Measurements from ENCODE around the gene IL1RAP. TPM values are rescaled to one million over a fixed set of nuclear protein-coding genes. Genes with fewer than 3 reads are reported as not detected.

IL1RAP gene
- total RNA-seq, 1 donor from 2014 or later = 15.0 TPM

DNA sequence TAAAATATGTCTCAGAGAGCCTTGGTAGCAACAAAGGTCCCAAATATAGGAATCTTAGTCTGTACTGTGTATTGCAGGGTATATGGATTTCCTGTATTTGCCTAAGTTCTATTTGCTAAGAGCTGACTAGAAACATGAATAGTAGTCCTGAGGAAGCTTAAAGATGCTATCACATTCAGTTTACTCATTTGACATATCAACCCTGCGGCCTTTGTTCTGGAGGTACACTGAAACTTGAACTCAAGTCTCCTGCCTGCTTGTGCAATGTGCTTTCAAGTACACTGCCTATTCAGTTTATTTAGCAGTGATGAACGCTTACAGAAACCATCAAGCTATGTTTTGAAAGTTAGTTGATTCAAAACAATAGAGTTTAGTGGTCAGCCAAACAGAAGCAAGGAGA lies 21.1 kb downstream of the IL1RAP start:
- DNase-seq (ENCODE audit: low spot score in 2 of 2, unreplicated experiment in 2 of 2) = no peak
- H3K36me3 Mint-ChIP-seq = no peaks in the 10 kb centered on the region
- H3K4me1 Mint-ChIP-seq = peaks cover 45% of the 10 kb centered on the region
- TF ChIP-seq, protein P1, sequence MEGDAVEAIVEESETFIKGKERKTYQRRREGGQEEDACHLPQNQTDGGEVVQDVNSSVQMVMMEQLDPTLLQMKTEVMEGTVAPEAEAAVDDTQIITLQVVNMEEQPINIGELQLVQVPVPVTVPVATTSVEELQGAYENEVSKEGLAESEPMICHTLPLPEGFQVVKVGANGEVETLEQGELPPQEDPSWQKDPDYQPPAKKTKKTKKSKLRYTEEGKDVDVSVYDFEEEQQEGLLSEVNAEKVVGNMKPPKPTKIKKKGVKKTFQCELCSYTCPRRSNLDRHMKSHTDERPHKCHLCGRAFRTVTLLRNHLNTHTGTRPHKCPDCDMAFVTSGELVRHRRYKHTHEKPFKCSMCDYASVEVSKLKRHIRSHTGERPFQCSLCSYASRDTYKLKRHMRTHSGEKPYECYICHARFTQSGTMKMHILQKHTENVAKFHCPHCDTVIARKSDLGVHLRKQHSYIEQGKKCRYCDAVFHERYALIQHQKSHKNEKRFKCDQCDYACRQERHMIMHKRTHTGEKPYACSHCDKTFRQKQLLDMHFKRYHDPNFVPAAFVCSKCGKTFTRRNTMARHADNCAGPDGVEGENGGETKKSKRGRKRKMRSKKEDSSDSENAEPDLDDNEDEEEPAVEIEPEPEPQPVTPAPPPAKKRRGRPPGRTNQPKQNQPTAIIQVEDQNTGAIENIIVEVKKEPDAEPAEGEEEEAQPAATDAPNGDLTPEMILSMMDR (IDR thresholded peaks at IDR 0.05; ENCODE audit: unreplicated experiment) = no peak
- no peaks in the 10 kb centered on the region for H3K9me3 Mint-ChIP-seq
- no peaks in the 10 kb centered on the region for H3K27me3 Mint-ChIP-seq (ENCODE audit: low read depth)
- H3K27ac Mint-ChIP-seq = no peak overlapping the region
- H3K4me3 Mint-ChIP-seq = no peak overlapping the region

DNA sequence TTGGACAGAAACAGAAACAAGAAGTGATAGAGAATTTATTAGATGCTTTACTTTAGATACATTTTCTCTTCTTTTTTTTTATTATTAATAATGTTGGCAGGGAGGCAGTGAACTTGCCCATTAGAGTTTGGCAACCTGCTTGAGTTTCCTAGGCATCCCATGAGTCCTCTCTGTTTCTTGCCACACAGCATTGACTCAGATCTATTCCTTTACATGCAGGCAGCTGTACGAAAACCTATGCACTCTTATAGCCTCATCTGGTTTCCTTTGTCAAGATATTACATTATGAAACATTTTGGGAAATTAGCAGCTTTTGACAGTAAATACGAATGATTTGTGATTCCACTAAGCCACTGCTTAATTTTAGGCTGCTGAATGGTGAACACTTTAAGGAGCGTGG lies 23.3 kb downstream of the IL1RAP start:
- Mint-ChIP-seq H3K4me1 (peaks cover 38% of the 10 kb centered on the region), H3K27me3 (ENCODE audit: low read depth) (no peaks in the 10 kb centered on the region), H3K27ac (no peak overlapping the region), H3K4me3 (no peak overlapping the region), H3K36me3 (no peaks in the 10 kb centered on the region), H3K9me3 (no peaks in the 10 kb centered on the region)
- no peak for DNase-seq (ENCODE audit: low spot score in 2 of 2, unreplicated experiment in 2 of 2)
- TF ChIP-seq, protein P1 (IDR thresholded peaks at IDR 0.05; ENCODE audit: unreplicated experiment) = no peak

DNA sequence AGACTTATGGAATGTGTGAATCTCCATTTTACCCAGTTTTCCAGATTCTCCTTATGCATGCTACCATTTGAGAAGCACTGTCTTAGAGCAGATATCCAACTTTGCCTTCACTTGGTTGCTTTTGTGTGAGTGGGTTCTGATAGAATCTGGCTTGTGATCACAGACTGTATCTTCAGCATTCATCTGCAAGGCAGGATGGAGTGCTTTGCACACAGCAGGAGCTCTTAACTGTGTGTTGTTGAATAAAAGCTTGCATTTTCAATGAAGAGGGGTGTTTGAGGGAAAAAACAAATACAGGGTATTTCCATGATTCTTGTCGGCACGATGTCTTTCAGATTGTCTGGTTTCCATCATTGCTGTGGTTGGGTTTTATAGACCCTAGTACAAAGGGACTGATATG lies 24.4 kb downstream of the IL1RAP start:
- Mint-ChIP-seq H3K27ac (no peak overlapping the region), H3K27me3 (ENCODE audit: low read depth) (peaks cover under 1% of the 10 kb centered on the region), H3K36me3 (no peaks in the 10 kb centered on the region), H3K4me3 (no peak overlapping the region), H3K4me1 (peaks cover 29% of the 10 kb centered on the region), H3K9me3 (no peaks in the 10 kb centered on the region)
- TF ChIP-seq, protein P1 (IDR thresholded peaks at IDR 0.05; ENCODE audit: unreplicated experiment) = no peak
- no peak for DNase-seq (ENCODE audit: low spot score in 2 of 2, unreplicated experiment in 2 of 2)

DNA sequence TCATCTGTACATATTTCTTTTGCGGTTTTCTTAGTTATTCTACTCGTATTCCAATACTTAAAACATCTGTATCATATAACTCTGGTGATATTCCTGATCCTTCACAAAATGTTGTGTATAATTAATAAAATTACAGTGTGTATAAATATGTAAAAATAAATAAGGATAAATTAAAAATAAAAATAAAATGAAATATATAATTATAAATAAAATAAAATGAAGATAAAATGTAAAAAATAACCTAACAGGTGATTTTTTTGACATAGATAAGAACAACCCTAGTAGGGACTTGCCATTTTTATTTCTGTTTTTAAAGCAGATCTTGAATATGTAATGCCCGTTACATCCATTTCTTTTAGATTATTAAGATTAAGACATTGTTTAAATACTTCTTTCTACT lies 25.6 kb downstream of the IL1RAP start:
- Mint-ChIP-seq H3K36me3 (no peaks in the 10 kb centered on the region), H3K27ac (no peak overlapping the region), H3K4me3 (no peak overlapping the region), H3K4me1 (peaks cover 17% of the 10 kb centered on the region), H3K9me3 (no peaks in the 10 kb centered on the region), H3K27me3 (ENCODE audit: low read depth) (peaks cover 4% of the 10 kb centered on the region)
- TF ChIP-seq, protein P1 (IDR thresholded peaks at IDR 0.05; ENCODE audit: unreplicated experiment) = no peak
- no peak for DNase-seq (ENCODE audit: low spot score in 2 of 2, unreplicated experiment in 2 of 2)

DNA sequence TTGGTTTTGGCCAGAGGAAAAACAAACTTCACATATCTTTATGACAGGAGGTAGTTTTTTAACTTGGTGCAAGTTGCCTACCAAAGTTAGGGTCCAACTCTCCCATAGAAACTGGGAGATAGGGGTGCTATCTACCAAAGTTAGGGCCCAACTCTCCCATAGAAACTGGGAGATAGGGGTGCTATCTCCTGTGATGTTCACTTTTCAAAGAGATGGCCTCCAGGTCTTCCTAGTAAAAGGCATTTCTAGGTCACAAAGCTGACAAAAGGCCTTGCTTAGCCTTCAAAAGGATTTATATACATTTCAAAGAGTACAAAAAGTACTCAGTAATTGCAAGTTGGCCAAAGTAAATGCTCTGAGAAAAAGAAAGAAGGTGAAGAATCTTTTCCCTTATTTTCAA lies 27.1 kb downstream of the IL1RAP start:
- no peaks in the 10 kb centered on the region for H3K9me3 Mint-ChIP-seq
- peaks cover 4% of the 10 kb centered on the region for H3K27me3 Mint-ChIP-seq (ENCODE audit: low read depth)
- no peaks in the 10 kb centered on the region for H3K36me3 Mint-ChIP-seq
- H3K4me1 Mint-ChIP-seq = peaks cover 5% of the 10 kb centered on the region
- DNase-seq (ENCODE audit: low spot score in 2 of 2, unreplicated experiment in 2 of 2) = no peak
- no peak overlapping the region for H3K4me3 Mint-ChIP-seq
- no peak overlapping the region for H3K27ac Mint-ChIP-seq
- TF ChIP-seq, protein P1 (IDR thresholded peaks at IDR 0.05; ENCODE audit: unreplicated experiment) = no peak

DNA sequence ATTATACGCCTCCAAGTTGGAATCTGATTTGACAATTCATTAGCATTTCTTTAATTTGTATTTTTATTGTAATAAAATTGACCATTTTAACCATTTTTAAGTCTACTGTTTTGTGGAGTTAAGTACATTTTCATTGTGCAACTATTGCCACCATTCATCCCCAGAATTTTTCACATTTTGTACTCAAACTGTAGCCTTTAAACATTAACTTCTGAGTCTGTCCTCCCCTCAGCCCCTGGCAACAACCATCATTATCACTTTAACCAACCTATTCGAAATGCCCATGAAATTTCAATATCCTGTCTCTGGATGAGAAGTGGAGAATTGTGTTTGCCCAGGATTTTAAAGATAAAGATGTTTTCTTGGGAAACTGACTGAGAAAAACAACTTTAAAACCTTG lies 27.7 kb downstream of the IL1RAP start:
- Mint-ChIP-seq H3K9me3 (no peaks in the 10 kb centered on the region), H3K4me3 (no peak overlapping the region), H3K36me3 (no peaks in the 10 kb centered on the region), H3K27ac (no peak overlapping the region), H3K27me3 (ENCODE audit: low read depth) (peaks cover 4% of the 10 kb centered on the region), H3K4me1 (peaks cover 2% of the 10 kb centered on the region)
- TF ChIP-seq, protein P1 (IDR thresholded peaks at IDR 0.05; ENCODE audit: unreplicated experiment) = no peak
- no peak for DNase-seq (ENCODE audit: low spot score in 2 of 2, unreplicated experiment in 2 of 2)

Data from mesothelial cell of epicardium (in vitro differentiated cells).